ENCODE data around the gene SH3BGRL3.

DNA sequence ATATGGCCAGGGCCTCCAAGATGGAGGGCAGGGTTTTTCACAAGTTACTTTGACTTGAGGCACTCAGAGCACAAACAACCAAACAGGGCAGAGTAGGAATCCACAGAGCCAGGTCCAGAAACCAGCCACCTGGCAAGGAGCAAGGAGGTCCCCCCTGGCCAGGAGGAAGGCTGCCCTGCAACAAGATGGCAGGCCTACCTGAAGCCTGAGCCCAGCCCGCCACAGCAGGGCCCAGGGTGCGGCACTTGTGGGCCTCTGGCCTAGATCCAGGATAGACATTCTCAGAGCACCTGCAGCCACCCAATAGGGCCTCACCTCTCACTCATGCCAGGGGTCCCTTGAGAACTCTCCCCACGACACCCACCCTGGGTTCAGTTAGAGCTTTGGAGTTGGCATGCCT is 11.5 kb downstream of the SH3BGRL3 start:
- TF ChIP-seq, protein P1, sequence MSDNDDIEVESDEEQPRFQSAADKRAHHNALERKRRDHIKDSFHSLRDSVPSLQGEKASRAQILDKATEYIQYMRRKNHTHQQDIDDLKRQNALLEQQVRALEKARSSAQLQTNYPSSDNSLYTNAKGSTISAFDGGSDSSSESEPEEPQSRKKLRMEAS (IDR thresholded peaks at IDR 0.05): no peak
- TF ChIP-seq, protein P2, sequence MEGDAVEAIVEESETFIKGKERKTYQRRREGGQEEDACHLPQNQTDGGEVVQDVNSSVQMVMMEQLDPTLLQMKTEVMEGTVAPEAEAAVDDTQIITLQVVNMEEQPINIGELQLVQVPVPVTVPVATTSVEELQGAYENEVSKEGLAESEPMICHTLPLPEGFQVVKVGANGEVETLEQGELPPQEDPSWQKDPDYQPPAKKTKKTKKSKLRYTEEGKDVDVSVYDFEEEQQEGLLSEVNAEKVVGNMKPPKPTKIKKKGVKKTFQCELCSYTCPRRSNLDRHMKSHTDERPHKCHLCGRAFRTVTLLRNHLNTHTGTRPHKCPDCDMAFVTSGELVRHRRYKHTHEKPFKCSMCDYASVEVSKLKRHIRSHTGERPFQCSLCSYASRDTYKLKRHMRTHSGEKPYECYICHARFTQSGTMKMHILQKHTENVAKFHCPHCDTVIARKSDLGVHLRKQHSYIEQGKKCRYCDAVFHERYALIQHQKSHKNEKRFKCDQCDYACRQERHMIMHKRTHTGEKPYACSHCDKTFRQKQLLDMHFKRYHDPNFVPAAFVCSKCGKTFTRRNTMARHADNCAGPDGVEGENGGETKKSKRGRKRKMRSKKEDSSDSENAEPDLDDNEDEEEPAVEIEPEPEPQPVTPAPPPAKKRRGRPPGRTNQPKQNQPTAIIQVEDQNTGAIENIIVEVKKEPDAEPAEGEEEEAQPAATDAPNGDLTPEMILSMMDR (IDR thresholded peaks at IDR 0.05): no peak
- TF ChIP-seq POLR2A (IDR thresholded peaks at IDR 0.05; ENCODE audit: low read length) (no peak), JUN (IDR thresholded peaks at IDR 0.05) (no peak), EP300 (IDR thresholded peaks at IDR 0.05) (no peak), NPAS2 (CRISPR knock-in tag; IDR thresholded peaks at IDR 0.05; ENCODE audit: borderline replicate concordance) (no peak)
- TF ChIP-seq, protein P3, sequence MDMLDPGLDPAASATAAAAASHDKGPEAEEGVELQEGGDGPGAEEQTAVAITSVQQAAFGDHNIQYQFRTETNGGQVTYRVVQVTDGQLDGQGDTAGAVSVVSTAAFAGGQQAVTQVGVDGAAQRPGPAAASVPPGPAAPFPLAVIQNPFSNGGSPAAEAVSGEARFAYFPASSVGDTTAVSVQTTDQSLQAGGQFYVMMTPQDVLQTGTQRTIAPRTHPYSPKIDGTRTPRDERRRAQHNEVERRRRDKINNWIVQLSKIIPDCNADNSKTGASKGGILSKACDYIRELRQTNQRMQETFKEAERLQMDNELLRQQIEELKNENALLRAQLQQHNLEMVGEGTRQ (IDR thresholded peaks at IDR 0.05): no peak

Data from A549 (cell line).